Esophagus squamous epithelium (tissue), 5 donors: ENCODE measurements around the gene KLF16. TPM values are rescaled to one million over a fixed set of nuclear protein-coding genes. Genes with fewer than 3 reads are reported as not detected.
A peak's percentile ranks its signal among the peaks of the same experiment; 100 is the strongest.

Experiments used
- DNase-seq: peaks from one replicate; lab custom pipeline; 2025; lab: John Stamatoyannopoulos, UW
- H3K27ac ChIP-seq, 4 donors: fragments of 200-600 bp; sonication (generic); one replicate each; pipeline ENCODE4 v1.5.1; 2016 to 2019; ENCODE audit warnings: mild to moderate bottlenecking in 1 of 4
- H3K27me3 ChIP-seq, 4 donors: fragments of 200-600 bp; sonication (generic); 1 replicate in 3 of 4; 2 replicates in 1 of 4; pipeline versions ENCODE4 v1.5.1 to v1.6.0; 2017 to 2021; ENCODE audit warnings: antibody characterized with exemption in 1 of 4
- H3K36me3 ChIP-seq, 3 donors: fragments of 200-600 bp; sonication (generic); one replicate each; pipeline ENCODE4 v1.5.1; 2016 to 2019
- H3K4me1 ChIP-seq, 3 donors: fragments of 200-600 bp; sonication (generic); one replicate each; pipeline ENCODE4 v1.5.1; 2017 to 2019
- H3K4me3 ChIP-seq, 4 donors: fragments of 200-600 bp; sonication (generic); 1 replicate in 3 of 4; 2 replicates in 1 of 4; pipeline ENCODE4 v1.5.1; 2016 to 2019; ENCODE audit warnings: mild to moderate bottlenecking in 2 of 4, moderate library complexity in 1 of 4
- H3K9me3 ChIP-seq, 3 donors: fragments of 200-600 bp; sonication (generic); one replicate each; pipeline ENCODE4 v1.5.1; 2016 to 2019
- POLR2A ChIP-seq, 4 donors: fragments of 450-650 bp; IDR thresholded peaks; one replicate each; pipeline ENCODE4 v1.6.1; 2017; ENCODE audit warnings: antibody characterized with exemption in 4 of 4, mild to moderate bottlenecking in 4 of 4, moderate library complexity in 3 of 4
- WGBS, 2 donors: methylation state at CpG; one replicate each; pipeline ENCODE4 v1.1.5; 2018; 5-methylcytosine and 5-hydroxymethylcytosine counted together
- intact Hi-C: fragments of 100-400 bp; cut with DNase I; formaldehyde crosslinking; loops from one replicate; pipeline ENCODE4 v1.15.0; 2022
- total RNA-seq, 4 donors: library from RNA; depleted of rRNA; stranded (reverse); fragments of >200 nt; gene quantifications; one replicate each; pipeline ENCODE4 v1.1.0, GENCODE V29; 2016
- TF ChIP-seq, protein P1 (sequence below), 6 experiments: fragments of 450-650 bp in 4 of 6; fragments of 200-600 bp in 2 of 6; sonication (generic) in 2 of 6; IDR thresholded peaks; one replicate each; pipeline ENCODE4 v1.5.1; 2016 to 2019; ENCODE audit warnings: antibody characterized with exemption in 6 of 6, mild to moderate bottlenecking in 4 of 6, moderate library complexity in 4 of 6
- donor health status: DM: yes; HTN: yes; CAD: no.

KLF16 gene
- 10 to 100 TPM in 1 of 4 donors, 1 to 10 TPM in 3; 8.3 to 13.5 (median 9.1) TPM for total RNA-seq

GRCh38 chr19:1863328-1863637 lies at the start of gene KLF16:
TSS of gene KLF16 (minus strand) at chr19:1863579. CDS start at chr19:1863497, 82 bp downstream.
- TF ChIP-seq, protein P1, sequence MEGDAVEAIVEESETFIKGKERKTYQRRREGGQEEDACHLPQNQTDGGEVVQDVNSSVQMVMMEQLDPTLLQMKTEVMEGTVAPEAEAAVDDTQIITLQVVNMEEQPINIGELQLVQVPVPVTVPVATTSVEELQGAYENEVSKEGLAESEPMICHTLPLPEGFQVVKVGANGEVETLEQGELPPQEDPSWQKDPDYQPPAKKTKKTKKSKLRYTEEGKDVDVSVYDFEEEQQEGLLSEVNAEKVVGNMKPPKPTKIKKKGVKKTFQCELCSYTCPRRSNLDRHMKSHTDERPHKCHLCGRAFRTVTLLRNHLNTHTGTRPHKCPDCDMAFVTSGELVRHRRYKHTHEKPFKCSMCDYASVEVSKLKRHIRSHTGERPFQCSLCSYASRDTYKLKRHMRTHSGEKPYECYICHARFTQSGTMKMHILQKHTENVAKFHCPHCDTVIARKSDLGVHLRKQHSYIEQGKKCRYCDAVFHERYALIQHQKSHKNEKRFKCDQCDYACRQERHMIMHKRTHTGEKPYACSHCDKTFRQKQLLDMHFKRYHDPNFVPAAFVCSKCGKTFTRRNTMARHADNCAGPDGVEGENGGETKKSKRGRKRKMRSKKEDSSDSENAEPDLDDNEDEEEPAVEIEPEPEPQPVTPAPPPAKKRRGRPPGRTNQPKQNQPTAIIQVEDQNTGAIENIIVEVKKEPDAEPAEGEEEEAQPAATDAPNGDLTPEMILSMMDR (IDR thresholded peaks at IDR 0.05): no peak
- peak in 2 of 4 donors; percentile 79 to 80 for TF ChIP-seq POLR2A (IDR thresholded peaks at IDR 0.05)
- Histone ChIP-seq H3K4me3 (peak within 1 kb of the TSS; percentile 77 to 87 (median 86)), H3K27ac (peak within 1 kb of the TSS; percentile 95 to 97 (median 96)), H3K36me3 (peaks cover 0 to 5% (median 0%) of the 10 kb centered on the region in 3 donors), H3K27me3 (no peaks in the 10 kb centered on the region), H3K9me3 (no peaks in the 10 kb centered on the region), H3K4me1 (peaks cover 42 to 58% (median 46%) of the 10 kb centered on the region in 3 donors)
- 7% methylated on average over 3 of the region's 63 CpGs; no CpG with 5 or more reads in 1 of the 2 donors for WGBS, 2 donors
- intact Hi-C loops: no loop called here
- DNase-seq: no peak

DNA sequence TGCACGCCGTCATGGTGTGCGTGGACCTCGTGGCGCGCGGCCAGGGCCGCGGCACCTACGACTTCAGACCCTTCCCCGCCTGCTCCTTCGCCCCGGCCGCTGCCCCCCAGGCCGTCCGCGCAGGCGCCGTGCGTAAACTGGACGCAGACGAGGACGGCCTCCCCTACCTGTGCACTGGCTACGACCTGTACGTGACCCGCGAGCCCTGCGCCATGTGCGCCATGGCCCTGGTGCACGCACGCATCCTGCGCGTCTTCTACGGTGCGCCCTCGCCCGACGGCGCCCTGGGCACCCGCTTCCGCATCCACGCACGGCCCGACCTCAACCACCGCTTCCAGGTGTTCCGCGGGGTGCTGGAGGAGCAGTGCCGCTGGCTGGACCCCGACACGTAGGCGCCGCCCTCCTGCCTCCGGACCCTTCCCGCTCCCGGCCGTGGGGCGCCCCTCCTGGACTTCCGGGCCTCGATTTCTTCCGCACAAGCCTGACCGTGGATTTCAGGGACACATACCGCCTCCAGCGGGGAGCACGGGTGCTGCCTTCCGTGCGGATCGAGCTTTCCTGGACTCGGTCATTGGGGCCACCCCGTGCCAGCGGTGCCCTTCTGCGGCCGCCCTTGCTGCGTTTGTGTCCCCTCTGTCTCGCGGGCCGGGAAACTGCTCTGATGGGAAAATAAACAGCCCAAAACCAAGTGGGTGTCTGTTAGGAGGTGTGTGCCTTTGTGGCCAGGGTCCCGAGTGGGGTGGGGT lies 49.6 kb upstream of the KLF16 start:
- Histone ChIP-seq H3K27ac (peak overlapping the region in 2 of 4 donors; percentile 3 to 57), H3K9me3 (no peaks in the 10 kb centered on the region), H3K4me3 (no peak overlapping the region), H3K36me3 (peaks cover 10 to 49% (median 22%) of the 10 kb centered on the region in 3 donors), H3K4me1 (peaks cover 36 to 72% (median 39%) of the 10 kb centered on the region in 3 donors), H3K27me3 (no peaks in the 10 kb centered on the region)
- 93 to 97% methylated on average over 3 to 60 of the region's 77 CpGs for WGBS, 2 donors
- DNase-seq: no peak
- TF ChIP-seq POLR2A (IDR thresholded peaks at IDR 0.05): no peak
- TF ChIP-seq, protein P1 (IDR thresholded peaks at IDR 0.05): no peak
- intact Hi-C loops: loop anchor here (10.0 kb wide), 1 partner anchor 162 kb away; no protein-coding TSS in a partner anchor

GRCh38 chr19:1911995-1912394 lies 48.6 kb upstream of the KLF16 start:
- no peaks in the 10 kb centered on the region for H3K27me3 ChIP-seq
- intact Hi-C loops: loop anchor here (10.0 kb wide), 1 partner anchor 163 kb away; no protein-coding TSS in a partner anchor
- no peaks in the 10 kb centered on the region for H3K9me3 ChIP-seq
- peak overlapping the region in 3 of 4 donors; percentile 3 to 57 (median 36) for H3K27ac ChIP-seq
- H3K4me3 ChIP-seq: no peak overlapping the region
- DNase-seq: no peak
- 79 to 100% methylated on average over 3 to 5 of the region's 37 CpGs for WGBS, 2 donors
- peaks cover 43 to 81% (median 47%) of the 10 kb centered on the region in 3 donors for H3K4me1 ChIP-seq
- TF ChIP-seq POLR2A (IDR thresholded peaks at IDR 0.05): peak in 1 of 4 donors; percentile 9
- TF ChIP-seq, protein P1 (IDR thresholded peaks at IDR 0.05): no peak
- peaks cover 10 to 41% (median 18%) of the 10 kb centered on the region in 3 donors for H3K36me3 ChIP-seq

- Histone ChIP-seq H3K4me1 (peaks cover 48 to 90% (median 49%) of the 10 kb centered on the region in 3 donors), H3K27ac (peak overlapping the region in 1 of 4 donors; percentile 57), H3K4me3 (no peak overlapping the region), H3K27me3 (no peaks in the 10 kb centered on the region), H3K9me3 (no peaks in the 10 kb centered on the region), H3K36me3 (peaks cover 10 to 33% (median 18%) of the 10 kb centered on the region in 3 donors)
- TF ChIP-seq, protein P1 (IDR thresholded peaks at IDR 0.05): no peak
- TF ChIP-seq POLR2A (IDR thresholded peaks at IDR 0.05): no peak
- DNase-seq: no peak
- intact Hi-C loops: loop anchor here (10.0 kb wide), 1 partner anchor 164 kb away; no protein-coding TSS in a partner anchor
- 93 to 96% methylated on average over 9 to 12 of the region's 13 CpGs for whole genome bisulfite sequencing, 2 donors
These were observed 47.7 kb upstream of the KLF16 start for GRCh38 chr19:1911098-1911497.

DNA sequence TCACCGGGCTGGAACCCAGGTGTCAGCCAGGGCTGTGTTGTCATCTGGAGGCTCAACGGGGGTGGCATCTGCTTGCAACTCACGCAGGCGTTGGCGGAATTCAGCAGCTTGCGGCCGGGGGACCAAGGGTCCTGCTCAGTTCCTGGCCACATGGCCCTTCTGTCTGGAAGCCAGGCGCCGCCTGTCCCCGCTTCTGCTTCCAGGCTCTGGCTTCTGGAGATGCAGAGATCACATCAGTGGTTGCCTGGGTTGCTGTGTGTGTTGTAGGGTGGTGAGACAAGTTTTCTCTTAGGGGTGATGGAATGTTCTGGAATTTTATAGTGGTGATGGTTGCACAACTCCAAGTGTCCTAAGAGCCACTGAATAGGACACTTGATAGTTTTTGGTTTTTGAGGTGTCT lies 46.8 kb upstream of the KLF16 start:
- H3K4me1 ChIP-seq: peaks cover 53 to 96% (median 53%) of the 10 kb centered on the region in 3 donors
- DNase-seq: no peak
- H3K36me3 ChIP-seq: peaks cover 10 to 27% (median 18%) of the 10 kb centered on the region in 3 donors
- H3K27me3 ChIP-seq: no peaks in the 10 kb centered on the region
- H3K27ac ChIP-seq: peak overlapping the region in 1 of 4 donors; percentile 97
- intact Hi-C loops: loop anchor here (10.0 kb wide), 1 partner anchor 165 kb away; no protein-coding TSS in a partner anchor
- 87 to 100% methylated on average over 3 to 5 of the region's 10 CpGs for WGBS, 2 donors
- no peak for TF ChIP-seq POLR2A (IDR thresholded peaks at IDR 0.05)
- TF ChIP-seq, protein P1 (IDR thresholded peaks at IDR 0.05): no peak
- H3K4me3 ChIP-seq: no peak overlapping the region
- no peaks in the 10 kb centered on the region for H3K9me3 ChIP-seq
